ENCODE results near the gene SNU13.
A peak's percentile ranks its signal among the peaks of the same experiment; 100 is the strongest.
"Not testable (repeated sequence)": the region's sequence is repeated elsewhere in the genome, so short reads cannot be mapped to it uniquely, and the experiment has no call there.

Gene SNU13

DNA sequence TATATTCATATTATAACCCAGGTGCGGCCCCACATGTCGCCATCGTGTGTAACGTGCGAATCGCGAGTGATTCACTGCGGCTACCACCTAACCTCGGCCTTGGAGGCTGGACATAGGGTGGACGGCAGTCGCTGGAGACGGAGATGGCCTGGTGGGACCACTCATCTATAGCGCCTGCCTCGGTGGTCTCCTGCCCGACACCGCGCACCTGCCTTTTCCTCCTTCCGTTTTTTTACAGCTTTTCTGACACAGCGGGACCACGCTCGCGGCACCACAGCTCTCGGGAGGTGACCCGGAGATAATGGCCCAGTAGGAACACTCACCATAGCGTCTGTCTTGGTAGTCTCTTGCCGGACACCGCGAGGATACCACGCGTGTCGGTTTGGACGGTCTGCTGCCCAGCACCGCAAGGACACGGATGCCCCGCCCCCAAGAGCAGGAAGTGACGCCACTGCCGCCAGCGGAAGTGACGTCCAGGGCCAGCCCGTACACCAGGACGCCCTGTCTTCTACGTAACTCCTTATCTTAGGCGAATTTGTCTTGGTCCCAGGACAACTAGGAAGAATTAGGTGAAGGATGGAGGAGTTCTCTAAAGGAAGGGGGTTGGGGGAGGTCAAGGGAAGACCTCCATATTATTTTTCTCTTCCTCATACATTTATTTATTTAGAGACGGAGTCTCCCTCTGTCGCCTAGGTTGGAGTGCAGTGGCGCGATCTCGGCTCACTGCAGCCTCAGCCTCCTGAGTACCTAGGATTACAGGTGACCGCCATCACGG, 6.4 kb downstream of the SNU13 start:
- Histone ChIP-seq H3K9me3 (ENCODE audit: control insufficient read depth, low read length) (no peaks in the 10 kb centered on the region), H3K27me3 (ENCODE audit: control insufficient read depth, insufficient read depth, low read length, poor library complexity, severe bottlenecking) (no peaks in the 10 kb centered on the region), H3K36me3 (ENCODE audit: control insufficient read depth, insufficient read depth, low read length) (peaks cover 7% of the 10 kb centered on the region), H3K4me3 (ENCODE audit: insufficient read depth, low read depth, low read length) (peak overlapping the region; percentile 51), H3K27ac (ENCODE audit: insufficient read depth, low read depth, low read length, poor library complexity, severe bottlenecking) (peak overlapping the region; percentile 42), H3K4me1 (ENCODE audit: control insufficient read depth, insufficient read depth, low read length) (no peaks in the 10 kb centered on the region)
- WGBS, 2 experiments = 52% methylated on average over 50 of the region's 50 CpGs

DNA sequence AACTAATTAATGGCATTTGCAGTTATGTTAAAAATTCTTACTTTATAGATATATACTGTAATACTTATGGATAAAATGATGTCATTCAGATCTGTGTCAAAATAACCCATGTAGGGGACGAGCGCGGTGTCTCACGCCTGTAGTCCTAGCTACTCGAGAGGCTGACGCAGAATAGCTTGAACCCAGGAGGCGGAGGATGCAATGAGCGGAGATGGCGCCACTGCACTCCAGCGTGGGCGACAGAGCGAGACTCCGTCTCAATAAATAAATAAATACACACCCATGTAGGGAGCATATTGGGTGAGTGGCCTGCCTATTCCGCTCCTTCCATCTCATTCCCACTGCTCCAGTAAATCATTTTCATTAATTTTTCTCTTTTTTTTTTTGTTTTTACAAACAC, 7.1 kb downstream of the SNU13 start:
- 71 to 75% methylated on average over 14 of the region's 14 CpGs for WGBS, 2 experiments
- Histone ChIP-seq H3K4me3 (ENCODE audit: insufficient read depth, low read depth, low read length) (peak overlapping the region; percentile 51), H3K27me3 (ENCODE audit: control insufficient read depth, insufficient read depth, low read length, poor library complexity, severe bottlenecking) (no peaks in the 10 kb centered on the region), H3K36me3 (ENCODE audit: control insufficient read depth, insufficient read depth, low read length) (peaks cover 7% of the 10 kb centered on the region), H3K9me3 (ENCODE audit: control insufficient read depth, low read length) (no peaks in the 10 kb centered on the region), H3K27ac (ENCODE audit: insufficient read depth, low read depth, low read length, poor library complexity, severe bottlenecking) (no peak overlapping the region), H3K4me1 (ENCODE audit: control insufficient read depth, insufficient read depth, low read length) (no peaks in the 10 kb centered on the region)

DNA sequence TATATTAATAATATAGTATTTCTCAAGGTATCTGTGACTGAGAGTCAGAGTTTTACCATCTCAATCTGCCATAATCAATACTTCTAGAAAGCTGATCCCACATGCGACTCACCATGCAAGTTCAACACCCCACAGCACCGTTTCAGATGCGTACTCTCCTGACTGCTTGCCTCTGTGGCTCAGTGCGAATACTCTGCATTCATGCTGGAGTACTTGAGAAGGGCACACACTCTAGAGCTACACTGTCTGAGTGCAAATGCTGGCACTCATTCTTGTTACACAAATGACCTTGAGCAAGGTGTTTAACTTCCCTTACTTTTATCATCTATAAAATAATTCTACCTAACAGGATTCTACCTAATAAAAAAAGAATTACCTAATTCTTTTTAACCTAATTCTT, 12.5 kb downstream of the SNU13 start:
- Histone ChIP-seq H3K27me3 (ENCODE audit: control insufficient read depth, insufficient read depth, low read length, poor library complexity, severe bottlenecking) (no peaks in the 10 kb centered on the region), H3K9me3 (ENCODE audit: control insufficient read depth, low read length) (no peaks in the 10 kb centered on the region), H3K4me1 (ENCODE audit: control insufficient read depth, insufficient read depth, low read length) (no peaks in the 10 kb centered on the region), H3K4me3 (ENCODE audit: insufficient read depth, low read depth, low read length) (no peak overlapping the region), H3K36me3 (ENCODE audit: control insufficient read depth, insufficient read depth, low read length) (peaks cover 11% of the 10 kb centered on the region), H3K27ac (ENCODE audit: insufficient read depth, low read depth, low read length, poor library complexity, severe bottlenecking) (no peak overlapping the region)
- WGBS, 2 experiments = 93 to 97% methylated on average over 4 of the region's 4 CpGs

DNA sequence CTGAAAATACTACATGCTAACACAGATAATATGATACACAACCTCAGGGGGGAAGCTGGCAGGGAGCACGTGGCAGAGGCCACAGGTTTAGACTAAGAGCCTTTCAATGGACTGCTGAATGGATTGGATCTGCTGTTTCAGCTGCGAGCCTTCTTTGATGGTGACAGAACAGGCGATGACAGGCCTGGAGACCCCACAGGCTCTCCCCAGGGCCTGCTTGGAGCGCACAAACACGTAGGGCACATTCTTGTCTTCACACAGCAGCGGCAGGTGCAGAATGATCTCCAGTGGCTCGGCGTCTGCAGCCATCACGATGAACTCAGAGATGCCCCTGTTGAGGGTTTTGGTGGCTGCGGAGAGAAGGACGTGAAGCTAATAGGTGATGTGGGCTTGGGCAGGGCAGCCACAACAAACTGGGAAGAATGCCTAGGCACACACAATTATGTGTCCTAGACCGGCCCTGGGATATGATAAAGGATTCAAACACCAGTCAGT, 13.8 kb downstream of the SNU13 start:
- H3K27me3 ChIP-seq (ENCODE audit: control insufficient read depth, insufficient read depth, low read length, poor library complexity, severe bottlenecking) = no peaks in the 10 kb centered on the region
- H3K4me3 ChIP-seq (ENCODE audit: insufficient read depth, low read depth, low read length) = no peak overlapping the region
- no peaks in the 10 kb centered on the region for H3K9me3 ChIP-seq (ENCODE audit: control insufficient read depth, low read length)
- H3K27ac ChIP-seq (ENCODE audit: insufficient read depth, low read depth, low read length, poor library complexity, severe bottlenecking) = no peak overlapping the region
- H3K4me1 ChIP-seq (ENCODE audit: control insufficient read depth, insufficient read depth, low read length) = no peaks in the 10 kb centered on the region
- H3K36me3 ChIP-seq (ENCODE audit: control insufficient read depth, insufficient read depth, low read length) = peaks cover 4% of the 10 kb centered on the region
- 95 to 97% methylated on average over 12 of the region's 12 CpGs for WGBS, 2 experiments

DNA sequence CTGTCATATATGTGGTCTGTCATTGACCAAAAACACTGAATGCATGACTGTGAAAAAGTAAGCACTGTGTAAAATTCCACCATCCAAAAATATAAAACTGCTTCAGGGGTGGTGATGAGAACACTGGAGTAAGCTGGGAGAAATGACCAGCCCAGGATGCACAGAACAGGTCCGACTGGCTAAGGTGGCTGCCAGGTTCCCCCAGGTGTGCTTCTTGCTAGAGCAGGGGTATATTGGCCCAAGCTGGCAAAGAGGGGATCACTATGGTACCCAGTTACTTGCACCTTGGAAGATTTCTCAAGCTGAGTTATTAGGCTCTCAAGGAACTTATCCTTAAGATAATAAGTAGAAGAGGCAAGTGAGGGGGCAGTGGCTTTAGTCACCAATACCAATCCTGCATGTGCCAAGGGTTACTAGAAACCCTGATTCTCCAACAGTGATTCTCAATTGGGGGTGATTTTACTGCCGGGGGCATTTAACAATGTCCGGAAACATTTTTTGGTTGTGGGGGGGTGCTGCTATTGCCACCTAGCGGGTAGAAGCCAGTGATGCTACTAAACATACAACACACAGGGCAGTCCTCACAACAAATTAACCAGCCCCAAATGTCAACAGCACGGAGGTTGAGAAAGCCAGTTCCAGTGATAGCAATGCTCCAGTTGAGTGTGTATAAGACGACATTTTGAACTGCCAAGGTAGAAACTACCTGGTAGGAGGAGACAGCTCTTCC, 15.7 kb downstream of the SNU13 start:
- Histone ChIP-seq H3K4me3 (ENCODE audit: insufficient read depth, low read depth, low read length) (no peak overlapping the region), H3K36me3 (ENCODE audit: control insufficient read depth, insufficient read depth, low read length) (peaks cover 4% of the 10 kb centered on the region), H3K4me1 (ENCODE audit: control insufficient read depth, insufficient read depth, low read length) (no peaks in the 10 kb centered on the region), H3K27me3 (ENCODE audit: control insufficient read depth, insufficient read depth, low read length, poor library complexity, severe bottlenecking) (no peaks in the 10 kb centered on the region), H3K27ac (ENCODE audit: insufficient read depth, low read depth, low read length, poor library complexity, severe bottlenecking) (no peak overlapping the region), H3K9me3 (ENCODE audit: control insufficient read depth, low read length) (no peaks in the 10 kb centered on the region)
- WGBS, 2 experiments = 93 to 99% methylated on average over 4 to 6 of the region's 6 CpGs

DNA sequence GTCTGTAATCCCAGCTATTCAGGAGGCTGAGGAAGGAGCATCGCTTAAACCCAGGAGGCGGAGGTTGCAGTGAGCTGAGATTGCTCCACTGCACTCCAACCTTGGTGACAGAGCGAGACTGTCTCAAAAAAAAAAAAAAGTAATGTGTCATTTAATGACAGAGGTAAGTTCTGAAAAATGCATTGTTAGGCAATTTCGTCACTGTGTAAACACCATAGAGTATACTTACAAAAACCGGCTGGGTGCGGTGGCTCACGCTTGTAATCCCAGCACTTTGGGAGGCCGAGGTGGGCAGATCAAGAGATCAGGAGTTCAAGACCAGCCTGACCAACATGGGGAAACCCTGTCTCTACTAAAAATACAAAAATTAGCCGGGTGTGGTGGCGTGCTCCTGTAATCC, 16.6 kb downstream of the SNU13 start:
- 93 to 96% methylated on average over 10 of the region's 10 CpGs for WGBS, 2 experiments
- not testable (repeated sequence) for H3K9me3 ChIP-seq (ENCODE audit: control insufficient read depth, low read length); H3K36me3 ChIP-seq (ENCODE audit: control insufficient read depth, insufficient read depth, low read length); H3K27me3 ChIP-seq (ENCODE audit: control insufficient read depth, insufficient read depth, low read length, poor library complexity, severe bottlenecking); H3K4me3 ChIP-seq (ENCODE audit: insufficient read depth, low read depth, low read length); H3K4me1 ChIP-seq (ENCODE audit: control insufficient read depth, insufficient read depth, low read length); H3K27ac ChIP-seq (ENCODE audit: insufficient read depth, low read depth, low read length, poor library complexity, severe bottlenecking)

DNA sequence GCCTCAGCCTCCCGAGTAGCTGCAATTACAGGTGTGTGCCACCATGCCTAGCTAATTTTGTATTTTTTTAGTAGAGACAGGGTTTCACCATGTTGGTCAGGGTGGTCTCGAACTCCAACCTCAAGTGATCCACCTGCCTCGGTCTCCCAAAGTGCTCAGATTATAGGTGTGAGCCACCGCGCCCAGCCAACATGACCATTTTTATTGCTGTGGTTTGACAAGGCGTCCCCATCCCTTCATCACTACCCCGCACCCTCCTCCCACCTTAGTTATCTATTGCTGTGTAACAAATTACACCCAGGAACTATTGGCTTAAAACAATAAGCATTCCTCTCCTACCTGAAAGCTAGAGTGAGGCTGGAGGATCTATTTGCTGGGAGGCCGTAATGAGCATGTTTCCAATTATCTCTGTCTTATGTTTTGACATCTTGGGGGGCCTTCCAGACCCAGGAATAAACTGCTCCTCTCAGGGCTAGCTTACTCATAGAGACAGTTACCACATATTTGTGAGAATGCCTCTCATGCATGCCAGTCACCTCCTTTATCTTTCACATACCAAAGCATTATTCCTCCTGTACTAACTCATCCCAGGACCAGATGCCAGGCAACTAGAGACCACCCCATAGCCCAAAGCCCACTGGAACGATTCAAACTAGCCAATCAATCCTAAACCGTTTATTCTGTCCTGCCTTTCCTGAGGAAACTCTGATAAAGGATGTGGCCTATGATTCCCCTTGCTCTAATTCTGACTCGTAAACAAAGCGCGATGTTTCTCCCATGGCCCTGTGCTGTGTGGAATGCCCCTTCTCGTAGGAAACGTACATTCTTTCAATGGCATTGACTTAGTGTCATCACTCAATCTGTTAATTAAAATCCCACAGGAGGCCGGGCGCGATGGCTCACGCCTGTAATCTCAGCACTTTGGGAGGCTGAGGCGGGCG, 19.4 kb downstream of the SNU13 start:
- Histone ChIP-seq H3K36me3 (ENCODE audit: control insufficient read depth, insufficient read depth, low read length) (peaks cover 2% of the 10 kb centered on the region), H3K4me3 (ENCODE audit: insufficient read depth, low read depth, low read length) (no peak overlapping the region), H3K4me1 (ENCODE audit: control insufficient read depth, insufficient read depth, low read length) (peaks cover 4% of the 10 kb centered on the region), H3K27ac (ENCODE audit: insufficient read depth, low read depth, low read length, poor library complexity, severe bottlenecking) (peak overlapping the region; percentile 20), H3K9me3 (ENCODE audit: control insufficient read depth, low read length) (no peaks in the 10 kb centered on the region), H3K27me3 (ENCODE audit: control insufficient read depth, insufficient read depth, low read length, poor library complexity, severe bottlenecking) (no peaks in the 10 kb centered on the region)
- WGBS, 2 experiments = 95 to 96% methylated on average over 21 of the region's 21 CpGs

DNA sequence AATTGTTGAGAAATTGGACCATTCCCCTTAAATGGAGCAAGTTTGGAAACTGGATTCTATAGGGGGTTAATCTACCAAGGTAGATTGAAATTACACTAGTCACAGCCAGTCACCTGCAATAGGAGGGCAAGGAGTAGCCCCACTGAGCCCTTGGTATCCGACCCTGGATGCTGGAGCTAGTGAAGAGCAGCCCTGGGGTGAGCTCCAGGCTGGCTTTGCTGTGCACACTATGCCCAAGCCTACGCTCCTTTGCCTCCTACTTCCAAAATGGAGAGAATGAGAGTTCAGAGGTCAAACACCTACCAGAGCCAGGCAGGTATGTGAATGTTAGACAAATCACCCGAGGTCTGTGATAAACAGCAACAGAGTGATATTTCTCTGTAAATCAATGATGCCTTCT, 23.7 kb downstream of the SNU13 start:
- Histone ChIP-seq H3K27ac (ENCODE audit: insufficient read depth, low read depth, low read length, poor library complexity, severe bottlenecking) (no peak overlapping the region), H3K4me1 (ENCODE audit: control insufficient read depth, insufficient read depth, low read length) (peaks cover 4% of the 10 kb centered on the region), H3K36me3 (ENCODE audit: control insufficient read depth, insufficient read depth, low read length) (peaks cover 42% of the 10 kb centered on the region), H3K27me3 (ENCODE audit: control insufficient read depth, insufficient read depth, low read length, poor library complexity, severe bottlenecking) (no peaks in the 10 kb centered on the region), H3K4me3 (ENCODE audit: insufficient read depth, low read depth, low read length) (no peak overlapping the region), H3K9me3 (ENCODE audit: control insufficient read depth, low read length) (no peaks in the 10 kb centered on the region)
- 92 to 93% methylated on average over 3 of the region's 3 CpGs for WGBS, 2 experiments

DNA sequence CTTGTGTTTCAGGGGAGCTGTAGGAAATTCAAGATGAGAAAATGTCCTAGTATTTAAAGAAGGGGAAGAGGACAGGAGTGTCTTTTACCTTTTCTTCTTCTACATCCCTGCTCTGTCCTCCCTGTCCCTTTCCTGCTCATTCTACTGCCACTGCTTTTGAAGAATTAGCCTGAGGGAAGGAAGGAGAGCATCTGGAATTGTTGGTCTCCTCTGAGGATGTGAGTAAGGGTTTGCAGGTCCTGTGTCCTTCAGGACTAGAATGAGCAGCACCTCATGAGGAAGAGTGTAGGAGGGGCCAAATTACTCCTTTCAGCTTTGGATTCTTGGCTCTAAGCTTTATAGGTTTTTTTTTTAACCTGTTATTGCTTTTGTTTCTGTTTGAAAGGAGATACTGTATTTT, 24.2 kb downstream of the SNU13 start:
- H3K27ac ChIP-seq (ENCODE audit: insufficient read depth, low read depth, low read length, poor library complexity, severe bottlenecking) = peak overlapping the region; percentile 26
- no peaks in the 10 kb centered on the region for H3K27me3 ChIP-seq (ENCODE audit: control insufficient read depth, insufficient read depth, low read length, poor library complexity, severe bottlenecking)
- no peak overlapping the region for H3K4me3 ChIP-seq (ENCODE audit: insufficient read depth, low read depth, low read length)
- H3K9me3 ChIP-seq (ENCODE audit: control insufficient read depth, low read length) = no peaks in the 10 kb centered on the region
- peaks cover 47% of the 10 kb centered on the region for H3K36me3 ChIP-seq (ENCODE audit: control insufficient read depth, insufficient read depth, low read length)
- H3K4me1 ChIP-seq (ENCODE audit: control insufficient read depth, insufficient read depth, low read length) = peaks cover 4% of the 10 kb centered on the region

DNA sequence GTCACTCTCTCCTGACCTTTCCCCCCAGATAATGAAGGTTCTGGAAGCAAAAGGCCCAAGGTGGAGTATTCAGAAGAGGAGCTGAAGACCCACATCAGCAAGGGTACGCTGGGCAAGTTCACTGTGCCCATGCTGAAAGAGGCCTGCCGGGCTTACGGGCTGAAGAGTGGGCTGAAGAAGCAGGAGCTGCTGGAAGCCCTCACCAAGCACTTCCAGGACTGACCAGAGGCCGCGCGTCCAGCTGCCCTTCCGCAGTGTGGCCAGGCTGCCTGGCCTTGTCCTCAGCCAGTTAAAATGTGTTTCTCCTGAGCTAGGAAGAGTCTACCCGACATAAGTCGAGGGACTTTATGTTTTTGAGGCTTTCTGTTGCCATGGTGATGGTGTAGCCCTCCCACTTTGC, 25.1 kb downstream of the SNU13 start:
- WGBS, 2 experiments = 93 to 95% methylated on average over 7 to 9 of the region's 9 CpGs
- H3K27ac ChIP-seq (ENCODE audit: insufficient read depth, low read depth, low read length, poor library complexity, severe bottlenecking); H3K4me1 ChIP-seq (ENCODE audit: control insufficient read depth, insufficient read depth, low read length); H3K27me3 ChIP-seq (ENCODE audit: control insufficient read depth, insufficient read depth, low read length, poor library complexity, severe bottlenecking); H3K4me3 ChIP-seq (ENCODE audit: insufficient read depth, low read depth, low read length); H3K9me3 ChIP-seq (ENCODE audit: control insufficient read depth, low read length): not testable (repeated sequence)
- H3K36me3 ChIP-seq (ENCODE audit: control insufficient read depth, insufficient read depth, low read length) = peaks cover 54% of the 10 kb centered on the region

Measured in ectodermal cell (in vitro differentiated cells).